Lung (tissue), 12 donors: Measurements from ENCODE around the gene ELOVL1. TPM values are rescaled to one million over a fixed set of nuclear protein-coding genes. Genes with fewer than 3 reads are reported as not detected.
A peak's percentile ranks its signal among the peaks of the same experiment; 100 is the strongest.
"Not testable (repeated sequence)": the region's sequence is repeated elsewhere in the genome, so short reads cannot be mapped to it uniquely, and the experiment has no call there.

Source experiments
- ATAC-seq: fragments of 200-7000 bp; cut with Tn5 transposase; one replicate; pipeline ENCODE4 v1.9.1; 2020; ENCODE audit warnings: moderate number of reproducible peaks; ENCODE audit not compliant: insufficient read depth, low FRiP score
- DNase-seq, 3 donors: peaks; one replicate each; pipeline ENCODE4 v3.0.0-alpha.2; 2013 to 2017
- H3K27ac ChIP-seq, 2 donors: one replicate each; pipeline ENCODE4 v1.5.1; 2013; ENCODE audit warnings: mild to moderate bottlenecking in 2 of 2, moderate library complexity in 2 of 2, control low read depth in 1 of 2, inconsistent platforms in 1 of 2, low read depth in 1 of 2, low read length in 1 of 2
- H3K27me3 ChIP-seq, 3 donors: one replicate each; pipeline ENCODE4 v1.5.1; 2013; ENCODE audit warnings: low read length in 2 of 3; ENCODE audit not compliant: control insufficient read depth in 3 of 3, insufficient read depth in 3 of 3
- H3K36me3 ChIP-seq, 4 donors: one replicate each; pipeline ENCODE4 v1.5.1; 2013; ENCODE audit warnings: low read length in 4 of 4, mild to moderate bottlenecking in 1 of 4, moderate library complexity in 1 of 4; ENCODE audit not compliant: control insufficient read depth in 4 of 4, insufficient read depth in 4 of 4
- H3K4me1 ChIP-seq, 5 donors: one replicate each; pipeline ENCODE4 v1.5.1; 2013; ENCODE audit warnings: low read length in 5 of 5, mild to moderate bottlenecking in 2 of 5, moderate library complexity in 1 of 5; ENCODE audit not compliant: control insufficient read depth in 5 of 5, insufficient read depth in 5 of 5
- H3K4me3 ChIP-seq: one replicate; pipeline ENCODE4 v1.5.1; 2013; ENCODE audit warnings: mild to moderate bottlenecking, control low read depth, moderate library complexity
- H3K9ac ChIP-seq, 2 donors: one replicate each; pipeline ENCODE4 v1.5.1; 2013; ENCODE audit warnings: low read length in 2 of 2, control low read depth in 1 of 2; ENCODE audit not compliant: insufficient read depth in 1 of 2
- H3K9me3 ChIP-seq, 4 donors: one replicate each; pipeline ENCODE4 v1.5.1; 2013; ENCODE audit warnings: low read length in 3 of 4, mild to moderate bottlenecking in 1 of 4, moderate library complexity in 1 of 4; ENCODE audit not compliant: control insufficient read depth in 4 of 4, insufficient read depth in 3 of 4
- CTCF ChIP-seq: IDR thresholded peaks from 2 replicates; pipeline ENCODE4 v1.5.1; 2012; ENCODE audit warnings: mild to moderate bottlenecking; ENCODE audit errors: control extremely low read depth, extremely low read depth
- WGBS, 2 donors: extraction: QIAGEN DNeasy Blood & Tissue Kit; methylation state at CpG; one replicate each; pipeline ENCODE4 v1.1.7; 2013; 5-methylcytosine and 5-hydroxymethylcytosine counted together
- polyA plus RNA-seq, 2 donors: library from polyadenylated mRNA; stranded (reverse); fragments of 200-250 nt; gene quantifications; one replicate each; pipeline ENCODE4 v1.2.1, GENCODE V29; 2013
- total RNA-seq, 2 donors: library from RNA; depleted of rRNA in 1 of 2; stranded (reverse); fragments of >200 nt in 1 of 2; gene quantifications; one replicate each; pipeline ENCODE4 v1.2.1, GENCODE V29; 2014 to 2021
- donor health status: control.
- donor health status: control.
- donor health status: Bipolar disorder and iron deficiency.
- donor health status: healthy.
- donor health status: DM: yes; HTN: yes; CAD: no.

Gene ELOVL1
- total and polyA plus RNA-seq, 4 donors = 41.2 to 174 (median 103) TPM

DNA sequence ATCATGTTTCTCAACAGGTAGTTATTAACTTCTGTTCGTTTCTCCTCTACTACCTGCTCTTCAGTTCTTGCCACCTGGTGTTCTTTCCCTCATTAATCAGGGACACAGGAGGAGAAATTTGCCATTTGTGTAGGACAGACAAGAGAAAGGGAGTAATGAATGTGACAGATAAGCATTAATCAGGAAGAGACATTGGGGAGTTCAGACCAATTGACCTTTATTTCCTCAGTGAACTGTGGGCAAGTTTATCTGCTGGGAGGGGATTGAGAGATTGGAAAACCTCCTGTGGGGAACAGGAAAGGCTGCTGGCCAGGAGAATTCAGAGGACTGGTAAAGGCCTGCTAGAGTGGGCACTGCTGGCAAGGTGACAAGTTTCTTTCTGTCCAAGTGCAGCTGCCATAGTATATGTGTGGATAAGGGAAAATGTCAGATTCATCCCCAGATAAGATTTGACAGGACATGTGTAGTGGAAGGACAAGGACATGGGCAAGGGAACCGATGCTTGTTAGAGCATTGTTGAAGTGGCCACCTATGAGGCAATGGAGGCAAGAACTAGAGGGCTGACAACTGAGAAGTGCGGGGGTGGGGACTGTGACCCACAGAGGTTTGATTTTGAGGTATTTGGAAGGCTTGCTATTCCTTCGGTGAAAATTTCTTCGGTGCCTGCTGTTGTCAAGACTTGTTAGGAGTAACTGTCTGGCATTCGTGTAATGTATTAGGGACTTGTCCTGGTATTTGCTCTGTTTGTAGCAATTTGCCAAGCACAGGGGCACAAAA, 34.5 kb upstream of the ELOVL1 start:
- peaks cover 17 to 33% (median 23%) of the 10 kb centered on the region in 4 donors for H3K36me3 ChIP-seq
- H3K9ac ChIP-seq = no peak overlapping the region
- no peak for ATAC-seq
- no peaks in the 10 kb centered on the region for H3K9me3 ChIP-seq
- DNase-seq = no peak
- WGBS, 2 donors = 82 to 83% methylated on average over 6 of the region's 6 CpGs
- H3K27ac ChIP-seq = no peak overlapping the region
- no peaks in the 10 kb centered on the region for H3K27me3 ChIP-seq
- no peak overlapping the region for H3K4me3 ChIP-seq
- no peak for TF ChIP-seq CTCF
- peaks cover 0 to 3% (median 0%) of the 10 kb centered on the region in 5 donors for H3K4me1 ChIP-seq

DNA sequence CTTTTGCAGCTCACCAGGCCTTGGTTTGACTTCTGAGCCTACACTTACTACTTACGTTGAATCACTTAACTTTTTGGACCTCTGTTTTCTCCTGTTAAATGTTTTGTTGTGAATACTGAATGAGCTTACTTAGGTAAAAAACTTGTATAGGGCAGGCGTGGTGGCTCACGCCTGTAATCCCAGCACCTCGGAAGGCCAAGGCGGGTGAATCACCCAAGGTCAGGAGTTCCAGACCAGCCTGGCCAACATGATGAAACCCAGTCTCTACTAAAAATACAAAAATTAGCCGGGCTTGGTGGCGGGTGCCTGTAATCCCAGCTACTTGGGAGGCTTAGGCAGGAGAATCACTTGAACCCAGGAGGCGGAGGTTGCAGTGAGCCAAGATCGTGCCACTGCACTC, 32.6 kb upstream of the ELOVL1 start:
- H3K27me3 ChIP-seq, H3K4me3 ChIP-seq, ATAC-seq, H3K27ac ChIP-seq, DNase-seq, H3K9me3 ChIP-seq, H3K9ac ChIP-seq, H3K4me1 ChIP-seq: not testable (repeated sequence)
- 97 to 98% methylated on average over 9 of the region's 9 CpGs for WGBS, 2 donors
- peaks cover 13 to 18% (median 16%) of the 10 kb centered on the region in 4 donors for H3K36me3 ChIP-seq

- peaks cover 0 to 7% (median 0%) of the 10 kb centered on the region in 5 donors for H3K4me1 ChIP-seq
- DNase-seq = no peak
- no peaks in the 10 kb centered on the region for H3K27me3 ChIP-seq
- no peak for ATAC-seq
- no peak overlapping the region for H3K27ac ChIP-seq
- no peak overlapping the region for H3K4me3 ChIP-seq
- H3K9ac ChIP-seq = no peak overlapping the region
- H3K36me3 ChIP-seq = peaks cover under 1 to 4% (median 2%) of the 10 kb centered on the region in 4 donors
- no peaks in the 10 kb centered on the region for H3K9me3 ChIP-seq
- WGBS, 2 donors = 95 to 98% methylated on average over 3 of the region's 3 CpGs
- TF ChIP-seq CTCF = no peak
These were observed 30.4 kb upstream of the ELOVL1 start for GRCh38 chr1:43398227-43398626.

DNA sequence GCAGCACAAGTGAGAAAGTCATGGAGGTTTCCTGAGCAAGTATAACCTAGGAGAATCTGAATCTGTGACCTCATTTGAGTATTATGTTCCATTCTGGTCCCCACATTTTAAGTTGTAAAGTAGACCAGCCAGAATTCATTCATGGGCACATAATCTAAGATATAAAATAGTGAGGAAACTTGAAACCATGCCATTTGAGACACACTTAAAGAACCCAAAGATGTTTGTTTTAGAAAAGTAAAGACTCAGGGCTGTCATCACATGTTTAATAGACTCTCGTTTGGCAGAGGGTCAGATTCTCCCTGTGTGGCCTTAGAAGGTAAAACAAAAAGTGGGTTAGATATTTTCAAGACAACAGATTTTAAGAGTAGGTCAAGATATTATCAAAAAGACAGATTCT, 28.2 kb upstream of the ELOVL1 start:
- Histone ChIP-seq H3K27me3 (no peaks in the 10 kb centered on the region), H3K27ac (no peak overlapping the region), H3K9me3 (no peaks in the 10 kb centered on the region), H3K9ac (no peak overlapping the region), H3K36me3 (peaks cover 0 to 4% (median under 1%) of the 10 kb centered on the region in 4 donors), H3K4me3 (no peak overlapping the region), H3K4me1 (peaks cover 0 to 7% (median 0%) of the 10 kb centered on the region in 5 donors)
- 64 to 73% methylated on average over 1 of the region's 1 CpG for WGBS, 2 donors
- DNase-seq (peak in 2 of 3 donors; percentile 30 to 50), ATAC-seq (no peak)
- no peak for TF ChIP-seq CTCF
